GM12874 (cell line): Measurements from ENCODE around the gene SEMA3A.

Experiments used
- CTCF ChIP-seq: IDR thresholded peaks from 2 replicates; pipeline ENCODE4 v1.5.1; 2011; ENCODE audit warnings: low read depth, mild to moderate bottlenecking, control low read depth, low read length, moderate library complexity; ENCODE audit not compliant: insufficient read depth

Gene SEMA3A

GRCh38 chr7:84137812-84138211 is 56.8 kb downstream of the SEMA3A start:
- no peak for TF ChIP-seq CTCF

GRCh38 chr7:84136809-84137208 is 57.8 kb downstream of the SEMA3A start:
- TF ChIP-seq CTCF = no peak

- TF ChIP-seq CTCF = no peak
These were observed 58.3 kb downstream of the SEMA3A start for GRCh38 chr7:84136336-84136735.

- TF ChIP-seq CTCF = no peak
These were observed 60.4 kb downstream of the SEMA3A start for GRCh38 chr7:84134169-84134568.

- no peak for TF ChIP-seq CTCF
These were observed 68.9 kb downstream of the SEMA3A start for GRCh38 chr7:84125654-84126053.

GRCh38 chr7:84123965-84124547 is 70.5 kb downstream of the SEMA3A start:
- no peak for TF ChIP-seq CTCF

GRCh38 chr7:84122582-84123360 is 71.8 kb downstream of the SEMA3A start:
- TF ChIP-seq CTCF = no peak
